ENCODE measurements around the gene CNTNAP2. TPM values are rescaled to one million over a fixed set of nuclear protein-coding genes. Genes with fewer than 3 reads are reported as not detected.

The CNTNAP2 gene
- total and polyA plus RNA-seq, 8 donors: 0.19 to 18.2 (median 0.56) TPM

GRCh38 chr7:148383651-148384050 lies 2267.1 kb downstream of the CNTNAP2 start:
- no peak for DNase-seq
- Histone ChIP-seq H3K27ac (no peak overlapping the region), H3K27me3 (no peaks in the 10 kb centered on the region), H3K36me3 (no peaks in the 10 kb centered on the region), H3K4me1 (no peaks in the 10 kb centered on the region), H3K4me3 (no peak overlapping the region), H3K9me3 (peaks cover 0 to 12% (median 7%) of the 10 kb centered on the region in 4 donors)
- intact Hi-C loops (cut with DNase I; ENCODE audit: low total_unique reads): no loop called here
- TF ChIP-seq POLR2A (IDR thresholded peaks at IDR 0.05) (no peak), EP300 (IDR thresholded peaks at IDR 0.05) (no peak), POLR2AphosphoS5 (IDR thresholded peaks at IDR 0.05) (no peak), CTCF (IDR thresholded peaks at IDR 0.05) (no peak)
- 87 to 94% (median 92%) methylated on average over 14 of the region's 14 CpGs for WGBS, 5 donors

GRCh38 chr7:148385009-148385682 lies 2268.5 kb downstream of the CNTNAP2 start:
- no peaks in the 10 kb centered on the region for H3K4me1 ChIP-seq
- H3K9me3 ChIP-seq: peaks cover 0 to 12% (median 7%) of the 10 kb centered on the region in 4 donors
- no peak overlapping the region for H3K4me3 ChIP-seq
- H3K27me3 ChIP-seq: no peaks in the 10 kb centered on the region
- TF ChIP-seq POLR2AphosphoS5 (IDR thresholded peaks at IDR 0.05) (no peak), CTCF (IDR thresholded peaks at IDR 0.05) (no peak), POLR2A (IDR thresholded peaks at IDR 0.05) (no peak), EP300 (IDR thresholded peaks at IDR 0.05) (no peak)
- H3K36me3 ChIP-seq: no peaks in the 10 kb centered on the region
- no peak overlapping the region for H3K27ac ChIP-seq
- 68 to 78% (median 74%) methylated on average over 10 of the region's 10 CpGs for WGBS, 5 donors
- intact Hi-C loops (cut with DNase I; ENCODE audit: low total_unique reads): no loop called here
- peak in 1 of 2 donors; percentile 15 for DNase-seq

GRCh38 chr7:148390381-148390780 lies 2273.8 kb downstream of the CNTNAP2 start:
- H3K4me3 ChIP-seq: no peak overlapping the region
- no peaks in the 10 kb centered on the region for H3K4me1 ChIP-seq
- H3K27ac ChIP-seq: no peak overlapping the region
- TF ChIP-seq POLR2AphosphoS5 (IDR thresholded peaks at IDR 0.05): no peak
- no peak for TF ChIP-seq CTCF (IDR thresholded peaks at IDR 0.05)
- TF ChIP-seq EP300 (IDR thresholded peaks at IDR 0.05): no peak
- no peak for TF ChIP-seq POLR2A (IDR thresholded peaks at IDR 0.05)
- intact Hi-C loops (cut with DNase I; ENCODE audit: low total_unique reads): no loop called here
- peaks cover 0 to 2% (median 0%) of the 10 kb centered on the region in 3 donors for H3K27me3 ChIP-seq
- H3K36me3 ChIP-seq: no peaks in the 10 kb centered on the region
- DNase-seq: no peak
- no peaks in the 10 kb centered on the region for H3K9me3 ChIP-seq

GRCh38 chr7:148391591-148391990 lies 2275.0 kb downstream of the CNTNAP2 start:
- intact Hi-C loops (cut with DNase I; ENCODE audit: low total_unique reads): no loop called here
- no peaks in the 10 kb centered on the region for H3K36me3 ChIP-seq
- no peaks in the 10 kb centered on the region for H3K4me1 ChIP-seq
- TF ChIP-seq EP300 (IDR thresholded peaks at IDR 0.05) (no peak), POLR2AphosphoS5 (IDR thresholded peaks at IDR 0.05) (no peak), POLR2A (IDR thresholded peaks at IDR 0.05) (no peak), CTCF (IDR thresholded peaks at IDR 0.05) (no peak)
- H3K27ac ChIP-seq: no peak overlapping the region
- no peaks in the 10 kb centered on the region for H3K9me3 ChIP-seq
- H3K27me3 ChIP-seq: peaks cover 0 to 14% (median 0%) of the 10 kb centered on the region in 3 donors
- no peak for DNase-seq
- 68 to 77% (median 72%) methylated on average over 4 of the region's 4 CpGs for WGBS, 5 donors
- no peak overlapping the region for H3K4me3 ChIP-seq

Measured in stomach (tissue), 9 donors.